GM21825 (cell line): ENCODE measurements around the gene VAV2.

ENCODE experiments used
- ATAC-seq: cut with Tn5 transposase; IDR thresholded peaks from one replicate; pipeline ENCODE4 v1.9.1; 2021; ENCODE audit warnings: mild to moderate bottlenecking, moderate library complexity; ENCODE audit not compliant: unreplicated experiment

The VAV2 gene

DNA sequence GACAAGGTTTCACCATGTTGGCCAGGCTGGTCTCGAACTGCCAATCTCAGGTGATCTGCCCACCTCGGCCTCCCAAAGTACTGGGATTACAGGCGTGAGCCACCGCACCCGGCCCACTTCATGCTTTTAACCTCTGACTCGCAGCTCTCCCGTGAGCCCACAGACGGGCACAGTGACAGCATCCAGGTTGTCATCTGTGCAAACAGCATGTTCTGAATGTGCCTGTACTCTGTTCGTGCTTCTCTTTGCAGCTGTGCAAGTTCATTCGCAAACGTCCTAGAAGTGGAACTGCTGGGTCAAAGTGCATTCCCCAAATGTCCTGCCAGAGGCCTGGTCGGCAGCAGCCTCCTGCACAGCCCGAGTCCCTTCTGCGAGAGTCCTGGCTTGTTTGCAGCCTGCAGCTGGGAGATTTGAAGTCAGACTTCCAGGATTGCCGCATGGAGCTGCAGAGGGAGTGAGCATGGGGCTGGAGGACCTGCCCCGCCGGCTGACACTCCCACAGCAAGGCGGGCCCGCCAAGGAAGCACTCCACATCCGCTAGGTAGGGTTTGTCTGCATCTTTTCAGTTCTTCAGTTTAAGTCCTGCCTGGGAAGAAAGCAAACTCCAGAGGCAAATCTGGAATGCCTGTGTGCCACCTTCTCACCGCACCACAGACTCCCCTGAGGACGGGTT lies 36.6 kb upstream of the VAV2 start:
- no peak for ATAC-seq

DNA sequence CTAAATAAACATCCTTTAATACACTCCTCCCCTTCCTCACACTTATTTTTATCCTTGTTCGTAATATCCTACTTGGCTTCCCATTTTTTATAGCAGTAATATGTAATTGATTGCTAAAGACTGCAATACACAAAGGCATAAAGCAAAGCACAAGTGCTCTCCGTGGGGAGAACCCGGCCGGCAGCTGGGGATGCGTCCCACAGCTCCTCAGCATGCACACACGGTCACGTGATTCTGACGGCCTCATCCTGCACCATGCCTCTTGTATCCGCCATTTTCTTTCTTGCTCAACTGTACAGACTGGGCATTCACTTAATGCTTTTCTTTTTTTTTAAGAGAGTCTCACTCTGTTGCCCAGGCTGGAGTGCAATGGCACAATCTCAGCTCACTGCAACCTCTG lies 36.0 kb upstream of the VAV2 start:
- ATAC-seq = no peak

DNA sequence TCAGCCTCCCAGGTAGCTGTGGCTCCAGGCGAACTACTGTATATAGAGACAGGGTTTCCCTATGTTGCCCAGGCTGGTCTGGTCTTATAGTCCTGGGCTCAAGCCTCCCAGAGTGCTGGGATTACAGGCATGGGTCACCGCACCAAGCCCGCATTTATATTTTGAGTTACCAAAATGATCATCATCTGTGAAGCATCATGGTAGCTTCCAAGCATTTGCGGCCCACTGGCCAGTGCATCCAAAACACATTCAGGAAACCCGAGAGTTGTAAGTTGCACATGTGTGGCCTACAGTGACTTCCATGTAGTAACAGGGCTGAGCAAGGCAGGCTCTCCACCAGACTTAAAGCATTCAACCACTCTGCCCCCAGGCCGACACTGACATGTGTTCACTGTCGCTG lies 35.4 kb upstream of the VAV2 start:
- no peak for ATAC-seq

DNA sequence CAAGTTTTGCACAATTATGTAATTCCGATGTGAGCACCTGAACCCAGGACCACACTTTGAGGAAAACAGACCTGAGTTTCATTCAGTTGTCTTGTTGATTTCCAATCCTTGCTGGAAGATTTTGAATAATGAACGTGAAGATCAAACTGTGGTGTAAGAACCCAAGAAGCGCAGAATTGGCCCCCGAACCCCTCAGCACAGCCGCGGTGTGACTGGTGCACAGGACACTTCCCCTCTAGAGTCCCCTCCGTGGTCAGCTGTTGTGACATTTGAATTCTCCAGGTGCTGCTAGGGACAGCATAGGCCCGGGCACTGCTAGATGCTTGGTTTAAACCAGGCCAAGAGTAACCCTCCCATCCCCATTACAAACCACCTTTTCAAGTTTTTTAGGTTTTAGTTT lies 34.9 kb upstream of the VAV2 start:
- ATAC-seq = no peak

DNA sequence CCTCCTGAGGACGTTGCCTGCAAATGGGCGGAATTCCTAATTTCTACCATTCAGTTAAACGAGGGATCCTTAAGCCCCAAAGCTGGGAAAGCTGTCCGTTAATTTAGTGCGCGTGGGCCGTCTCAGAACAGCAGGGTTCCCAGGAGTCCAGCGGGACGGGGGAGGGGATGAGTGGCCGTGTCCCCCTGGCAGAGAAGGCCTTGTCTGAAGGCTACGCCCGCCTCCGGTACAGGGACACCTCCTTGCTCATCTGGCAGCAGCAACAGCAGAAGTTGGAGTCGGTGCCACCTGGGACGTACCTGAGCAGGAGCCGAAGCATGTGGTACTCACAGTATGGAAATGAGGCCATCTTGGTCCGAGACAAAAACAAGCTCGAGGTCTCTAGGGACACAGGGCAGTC lies 34.5 kb upstream of the VAV2 start:
- no peak for ATAC-seq

DNA sequence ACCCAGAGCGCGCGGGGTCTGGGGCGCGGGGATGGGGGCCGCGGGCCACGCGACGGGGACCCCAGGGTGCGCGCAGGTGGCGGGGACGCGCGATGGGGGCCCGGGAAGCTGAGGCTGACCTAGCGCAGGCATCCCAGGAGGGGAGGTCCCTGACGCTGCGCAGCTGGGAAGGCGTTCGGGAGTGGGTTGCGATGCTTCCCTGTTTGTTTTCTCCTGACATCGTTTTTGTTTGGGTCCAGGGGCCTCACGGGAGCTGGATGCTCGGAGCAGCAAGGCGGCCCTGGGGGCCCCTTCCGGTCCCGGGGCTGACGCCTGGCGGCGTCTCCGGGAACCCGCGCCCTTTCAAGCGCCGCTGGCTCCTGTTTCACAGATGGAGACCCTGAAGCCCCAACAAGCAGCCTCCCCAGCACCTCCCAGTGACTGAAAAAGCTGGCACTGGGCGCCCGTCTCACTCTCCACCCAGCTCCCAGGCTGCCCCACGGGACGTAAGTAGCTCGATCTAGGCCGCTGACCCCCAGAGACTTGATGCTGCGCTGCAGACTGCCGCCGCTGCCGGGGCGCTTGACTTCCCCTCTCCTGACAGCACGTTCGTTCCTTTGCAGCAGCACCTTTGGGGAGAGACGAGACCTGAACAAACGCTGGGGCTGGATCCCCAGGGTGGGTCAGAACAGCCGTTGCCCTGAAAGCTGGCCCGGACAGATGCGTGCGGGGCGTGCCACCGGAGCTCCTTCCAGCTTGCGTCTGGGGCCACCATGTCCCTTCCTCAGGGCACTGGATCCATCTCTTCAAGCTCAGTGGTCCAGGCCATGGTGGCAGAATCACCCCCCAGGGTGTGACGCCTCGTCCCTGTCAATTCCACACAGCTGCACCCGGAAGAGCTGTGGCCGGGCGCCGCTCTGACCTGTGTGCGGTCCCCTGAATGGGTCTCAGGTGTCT lies 33.8 kb upstream of the VAV2 start:
- peak; percentile 35 for ATAC-seq

DNA sequence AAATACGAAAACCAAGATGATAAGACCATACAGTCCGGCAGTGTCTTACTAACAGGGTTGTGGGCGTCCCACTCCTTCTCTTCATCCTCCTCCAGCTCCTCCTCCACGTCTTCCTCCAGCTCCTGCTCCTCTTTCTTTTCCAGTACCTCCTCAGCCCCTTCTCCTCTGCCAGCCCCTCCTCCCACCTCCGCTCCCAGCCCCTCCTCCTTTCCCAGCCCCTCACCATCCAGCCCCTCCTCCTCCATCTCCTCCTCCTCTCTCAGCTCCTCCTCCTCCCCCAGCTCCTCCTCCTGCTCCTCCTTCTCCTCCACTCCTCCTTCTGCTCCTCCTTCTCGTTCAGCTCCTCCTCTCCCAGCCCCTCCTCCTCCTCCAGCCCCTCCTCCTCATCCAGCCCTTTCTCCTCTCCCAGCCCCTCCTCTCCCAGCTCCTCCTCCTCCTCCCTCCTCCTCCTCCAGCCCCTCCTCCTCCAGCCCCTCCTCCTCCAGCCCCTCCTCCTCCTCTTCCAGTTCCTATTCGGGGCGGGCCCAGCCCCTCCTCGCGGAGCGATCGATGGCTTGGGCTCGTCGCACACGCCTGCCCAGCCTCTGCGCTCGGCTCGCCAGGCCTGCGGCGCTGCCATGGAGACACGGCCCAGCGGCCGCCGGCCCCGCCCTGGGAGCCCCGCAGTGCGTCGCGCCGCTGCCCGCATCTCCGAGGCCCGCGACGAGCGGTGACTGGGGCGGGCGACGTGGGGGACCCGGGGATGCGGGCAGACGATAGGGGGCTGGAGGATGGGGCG lies 32.9 kb upstream of the VAV2 start, which contains the start of gene BRD3OS:
Gene BRD3OS, plus strand, starts transcription at position 654 of the 778 bp plus-strand sequence. CDS start 1,267 bp downstream, outside the sequence.
- ATAC-seq = peak; percentile 70

DNA sequence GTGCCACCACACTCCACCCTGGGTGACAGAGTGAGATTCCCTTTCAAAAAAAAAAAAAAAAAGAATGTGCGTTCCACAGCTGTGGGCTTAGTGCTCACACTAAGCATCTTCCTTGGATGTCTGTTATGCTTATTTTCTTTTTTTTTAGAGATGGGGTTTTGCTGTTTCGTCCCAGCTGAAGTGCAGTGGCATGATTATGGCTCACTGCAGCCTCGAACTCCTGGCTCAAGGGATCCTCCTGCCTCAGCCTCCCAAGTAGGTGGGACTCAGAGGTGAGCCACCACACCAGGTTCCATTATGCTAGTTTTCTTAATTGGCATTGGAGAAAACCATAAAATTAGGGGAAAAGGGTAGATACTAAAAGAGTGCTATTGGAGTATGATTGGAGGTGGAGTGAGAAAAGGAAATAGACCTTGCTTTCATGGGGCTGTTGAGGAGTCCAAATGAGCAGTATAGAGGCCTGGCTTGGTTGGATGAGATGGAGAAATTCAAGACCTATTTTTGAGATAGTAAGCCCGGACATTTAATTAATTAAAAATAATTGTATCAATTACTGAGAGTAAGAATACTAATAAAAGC lies 32.2 kb upstream of the VAV2 start:
- ATAC-seq = no peak

DNA sequence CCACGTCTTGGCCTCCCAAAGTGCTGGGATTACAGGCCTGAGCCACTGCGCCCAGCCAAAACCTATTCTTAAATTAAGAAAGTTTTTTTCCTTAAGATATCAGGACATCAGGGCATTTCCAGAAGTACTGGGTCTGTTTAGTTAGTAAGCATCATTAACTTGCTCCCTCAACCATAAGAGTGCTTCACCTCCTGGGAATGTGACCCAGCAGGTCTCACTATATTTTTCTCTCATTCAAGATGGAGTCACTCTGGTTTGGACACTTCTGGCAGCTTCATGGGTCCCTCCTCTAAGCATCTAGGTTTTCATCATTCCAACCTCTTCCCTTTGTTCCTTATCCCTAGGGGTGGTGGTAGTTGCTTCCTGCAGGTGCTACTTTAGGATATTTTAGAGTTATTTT lies 22.8 kb upstream of the VAV2 start:
- ATAC-seq = no peak

DNA sequence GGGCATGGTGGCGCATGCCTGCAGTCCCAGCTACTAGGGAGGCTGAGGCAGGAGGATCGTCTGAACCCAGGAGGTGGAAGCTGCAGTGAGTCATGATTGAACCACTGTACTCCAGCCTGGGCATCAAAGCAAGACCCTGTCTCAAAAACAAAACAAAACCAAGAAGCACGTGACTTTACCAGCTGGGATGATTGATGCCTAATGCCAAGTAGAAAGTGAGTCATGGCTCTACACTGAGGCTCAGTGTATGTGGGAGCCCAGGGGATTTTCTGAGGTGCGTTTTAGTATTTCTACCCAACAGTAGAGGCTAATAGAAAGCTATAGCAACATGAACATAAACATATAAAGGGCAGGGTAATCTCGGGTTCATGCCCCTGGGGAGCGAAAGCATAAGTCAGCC lies 19.3 kb upstream of the VAV2 start:
- ATAC-seq = no peak

DNA sequence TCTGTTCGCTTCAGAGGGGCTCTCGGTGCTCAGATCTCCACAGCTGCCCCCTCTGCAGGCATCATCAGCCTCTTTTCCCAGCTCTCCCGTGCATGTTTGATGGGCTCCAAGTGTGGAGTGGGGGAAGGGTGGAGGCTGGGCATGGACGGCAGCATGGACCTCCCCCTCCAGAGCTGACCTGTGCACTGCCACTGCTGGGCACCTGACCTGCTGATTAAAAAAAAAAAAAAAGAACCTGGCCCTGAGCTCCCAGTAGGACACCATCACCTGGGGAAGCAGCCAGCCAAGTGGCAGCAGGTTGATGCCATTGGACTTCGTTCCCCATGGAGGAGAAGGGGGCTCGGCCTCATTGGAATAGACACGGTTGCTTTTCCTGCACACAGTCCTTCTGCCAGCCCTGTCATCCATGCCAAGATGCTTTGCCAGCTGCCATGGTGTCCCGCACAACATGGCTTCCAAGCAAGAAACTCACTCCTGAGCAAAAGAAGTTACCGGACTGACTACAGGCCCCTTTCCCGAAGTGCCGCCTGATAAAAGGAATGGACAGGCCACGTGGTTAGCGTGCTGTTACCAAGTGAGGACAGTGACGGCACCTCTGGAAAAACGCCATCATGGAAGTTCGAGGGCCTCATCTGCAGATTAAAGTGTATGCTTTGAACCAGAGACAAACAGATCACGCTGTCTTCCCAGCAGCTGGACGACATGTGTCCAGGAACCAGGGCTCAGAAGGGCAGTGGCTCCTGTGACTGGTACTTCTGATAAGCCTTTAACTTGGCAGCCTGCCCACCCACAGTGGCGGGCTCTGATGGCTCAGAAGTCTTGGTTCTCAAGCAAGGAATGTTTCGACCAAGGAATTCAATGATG lies 18.4 kb upstream of the VAV2 start:
- ATAC-seq = no peak

DNA sequence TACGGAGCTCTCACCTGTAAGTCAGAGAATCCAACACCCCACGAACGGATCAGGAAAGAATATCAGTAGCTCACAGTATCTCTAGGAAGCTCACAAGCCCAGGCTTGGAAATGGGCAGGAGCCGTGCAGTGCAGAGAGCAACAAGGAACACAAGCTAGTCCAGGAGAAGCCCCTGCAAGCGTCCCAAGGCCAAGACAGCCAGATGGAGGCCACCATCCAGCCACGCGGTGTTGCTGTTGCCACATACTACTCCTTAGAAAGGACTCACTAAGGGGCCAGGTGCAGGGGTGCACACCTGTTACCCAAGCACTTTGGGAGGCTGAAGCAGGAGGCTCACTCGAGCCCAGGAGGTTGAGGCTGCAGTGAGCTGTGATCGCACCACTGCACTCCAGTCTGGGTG lies 15.4 kb upstream of the VAV2 start:
- no peak for ATAC-seq

DNA sequence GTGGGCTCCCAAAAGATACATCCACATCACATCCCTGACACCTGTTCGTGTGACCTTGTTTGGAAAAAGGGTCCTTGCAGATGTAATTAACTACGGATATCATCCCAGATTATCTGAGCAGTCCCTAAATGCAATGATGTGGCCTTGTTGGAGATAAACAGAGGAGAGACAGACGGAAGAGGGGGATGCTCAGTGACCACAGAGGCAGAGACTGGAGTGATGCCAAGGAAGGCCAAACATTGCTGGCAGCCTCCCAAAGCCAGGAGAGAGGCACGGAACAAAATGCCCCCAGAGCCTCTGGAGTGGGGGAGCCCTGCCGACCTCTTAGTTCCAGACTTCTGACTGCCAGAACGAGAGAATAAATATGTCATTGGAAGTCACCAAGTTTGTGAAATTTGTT lies 15.0 kb upstream of the VAV2 start:
- no peak for ATAC-seq

DNA sequence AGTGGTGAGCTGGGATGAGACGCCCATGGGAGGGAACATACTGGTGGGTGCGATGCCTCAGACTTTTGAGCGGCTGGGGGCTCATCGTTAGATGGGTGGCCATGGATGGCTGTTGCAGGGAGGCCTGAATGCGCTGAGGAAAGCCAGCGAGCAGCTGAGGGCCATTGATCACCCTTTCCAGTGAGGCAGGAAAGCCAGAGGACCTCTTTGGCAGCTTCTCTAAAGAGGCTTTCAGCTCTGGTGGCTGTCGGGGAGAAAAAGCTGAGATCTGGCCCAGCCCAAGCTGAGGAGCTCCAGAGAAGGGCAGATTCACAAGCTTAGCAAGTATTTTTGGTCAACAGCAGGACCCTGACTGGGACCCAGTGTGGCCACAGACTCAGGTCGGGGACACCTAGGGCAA lies 13.3 kb upstream of the VAV2 start:
- no peak for ATAC-seq

DNA sequence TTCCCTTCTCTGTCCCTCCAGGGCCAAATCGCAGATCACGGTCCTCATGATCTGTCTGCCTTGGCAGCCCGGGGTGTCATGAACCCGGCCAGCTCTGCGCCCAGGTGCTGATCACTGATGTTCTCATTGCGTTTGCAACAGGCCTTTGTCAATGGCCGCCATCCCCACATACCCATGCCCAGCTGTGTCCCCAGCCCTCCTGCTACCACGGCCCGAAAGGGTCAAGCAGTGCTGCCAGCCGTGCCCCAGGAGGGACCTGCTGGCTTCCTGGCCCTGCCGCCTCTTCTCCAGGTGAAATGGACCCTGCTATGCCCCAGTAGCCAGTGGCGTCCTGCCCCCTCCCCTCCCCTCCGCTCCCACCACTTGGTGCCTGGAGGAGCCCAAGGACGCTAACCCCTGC lies 12.8 kb upstream of the VAV2 start:
- ATAC-seq = no peak

DNA sequence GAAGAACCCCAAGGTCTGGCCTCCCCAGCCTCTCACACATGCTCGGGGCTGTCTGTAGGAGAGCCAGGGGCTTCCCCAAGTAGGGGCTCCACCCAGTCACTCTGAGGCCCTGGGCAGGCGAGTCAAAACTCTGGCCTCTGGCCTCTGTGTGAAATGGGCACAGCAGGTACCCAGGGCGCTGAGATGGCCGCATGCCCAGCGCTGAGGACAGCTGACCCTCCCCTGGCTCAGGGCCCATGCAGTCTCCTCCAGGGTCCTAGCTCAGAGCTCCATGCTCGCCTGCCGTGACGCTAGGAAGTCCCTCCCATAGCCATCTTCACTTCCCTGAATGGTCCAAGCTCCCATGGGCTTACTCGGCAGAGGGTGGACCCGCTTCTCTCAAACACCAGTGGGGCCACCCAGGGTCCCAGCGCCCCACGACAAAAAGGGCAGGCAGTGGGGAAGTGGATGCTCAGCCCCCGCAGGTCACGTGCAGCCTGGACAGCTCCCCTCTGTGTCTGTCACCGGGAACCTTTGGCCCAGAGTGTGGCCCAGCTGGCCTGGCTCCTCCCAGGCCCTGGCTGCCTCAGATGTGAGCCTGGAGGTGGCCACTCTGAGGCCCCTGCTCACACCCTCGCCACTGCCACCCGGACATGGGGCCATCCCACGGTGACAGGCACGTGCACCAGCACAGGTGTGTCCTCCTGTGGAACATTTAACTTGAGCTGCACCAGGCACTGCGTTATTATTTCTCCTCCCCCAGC lies 12.2 kb upstream of the VAV2 start:
- no peak for ATAC-seq

DNA sequence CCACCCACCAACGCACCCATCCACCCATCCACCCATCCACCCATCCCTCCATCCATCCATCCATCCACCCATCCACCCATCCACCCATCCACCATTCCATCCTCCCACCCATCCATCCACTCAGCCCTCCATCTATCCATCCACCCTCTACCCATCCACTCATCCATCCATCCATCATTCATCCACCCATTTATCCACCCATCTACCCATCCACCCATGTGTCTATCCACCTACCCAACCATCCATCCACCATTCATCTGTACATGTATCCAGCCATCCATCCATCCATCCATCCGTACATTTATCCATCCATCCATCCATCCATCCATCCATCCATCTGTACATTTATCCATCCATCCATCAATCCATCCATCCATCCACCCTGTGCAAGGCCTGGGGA lies 11.1 kb upstream of the VAV2 start:
- no peak for ATAC-seq

DNA sequence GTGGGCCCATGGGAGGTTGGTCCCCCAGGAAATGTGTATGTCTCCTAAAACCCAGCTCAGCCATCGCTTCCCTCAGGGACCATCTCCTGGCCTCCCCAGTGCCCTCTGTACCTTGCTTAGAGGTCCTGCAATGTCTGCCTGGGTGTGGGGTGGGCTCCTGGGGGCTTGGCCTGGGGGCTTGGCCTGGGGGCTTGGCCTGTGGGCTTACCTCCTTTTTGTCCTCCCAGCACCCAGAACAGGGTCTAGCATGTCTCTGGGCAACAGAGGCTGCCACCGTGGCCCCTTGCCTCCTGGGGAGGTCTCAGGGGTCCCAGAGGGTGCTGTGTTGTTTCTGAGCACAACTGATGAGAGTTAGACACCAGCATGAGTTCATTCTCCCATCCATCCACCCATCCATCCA lies 10.7 kb upstream of the VAV2 start:
- no peak for ATAC-seq

DNA sequence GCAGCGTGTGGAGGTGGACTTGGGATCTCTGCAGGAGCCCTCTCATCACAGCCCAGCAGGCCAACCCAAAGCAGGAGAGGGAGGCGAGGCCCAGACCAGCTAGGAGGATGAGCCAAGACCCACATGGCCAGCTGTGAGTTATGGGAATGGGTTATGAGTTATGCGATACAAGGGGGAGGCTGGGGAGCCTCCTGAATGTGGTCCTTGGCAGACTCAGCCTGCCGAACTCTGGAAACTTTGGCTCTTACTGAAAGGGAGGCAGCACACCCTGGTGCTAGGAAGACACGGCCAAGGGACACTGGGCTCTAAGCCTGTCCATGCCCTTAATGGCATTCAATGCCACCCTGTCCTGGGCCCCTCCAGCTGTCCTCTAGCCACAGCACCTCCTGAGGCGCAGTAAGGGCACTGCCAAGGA lies 7.7 kb upstream of the VAV2 start:
- no peak for ATAC-seq
